CD4-positive, alpha-beta T cell (primary cell): Measurements from ENCODE around the gene ROPN1L. TPM values are rescaled to one million over a fixed set of nuclear protein-coding genes. Genes with fewer than 3 reads are reported as not detected.

ENCODE experiments used
- ATAC-seq: fragments of 200-7000 bp; cut with Tn5 transposase; one replicate; pipeline ENCODE4 v1.10.0; 2022; ENCODE audit warnings: mild to moderate bottlenecking; ENCODE audit not compliant: poor library complexity
- CTCF ChIA-PET: fragments of 350-600 bp; sonication (Branson Sonifier 250); formaldehyde crosslinking; loops from one replicate; lab custom pipeline; 2021; ENCODE audit warnings: antibody characterized with exemption, inconsistent platforms; lab: Charles Lee
- POLR2A ChIA-PET: fragments of 350-600 bp; sonication (Branson Sonifier 250); formaldehyde crosslinking; loops from one replicate; lab custom pipeline; 2021; ENCODE audit warnings: antibody characterized with exemption, inconsistent platforms; lab: Charles Lee
- DNase-seq, 14 experiments: peaks; one replicate each; pipeline ENCODE4 v3.0.0-alpha.2; 2013 to 2020; ENCODE audit warnings: mixed read lengths in 2 of 14
- H3K27ac ChIP-seq, 2 donors: one replicate each; pipeline versions ENCODE4 v1.5.1 to v1.7.0; 2013; ENCODE audit warnings: low read length in 2 of 2, low read depth in 1 of 2, mild to moderate bottlenecking in 1 of 2
- H3K27me3 ChIP-seq, 2 experiments: 1 replicate in 1 of 2; 2 replicates in 1 of 2; pipeline versions ENCODE4 v1.6.1 to v1.7.0; 2013; ENCODE audit warnings: low read length in 2 of 2, control low read depth in 1 of 2, mild to moderate bottlenecking in 1 of 2, moderate library complexity in 1 of 2; ENCODE audit not compliant: insufficient read depth in 2 of 2, control insufficient read depth in 1 of 2
- H3K36me3 ChIP-seq: one replicate; pipeline ENCODE4 v1.6.1; 2013; ENCODE audit warnings: low read length, control low read depth; ENCODE audit not compliant: insufficient read depth
- H3K4me1 ChIP-seq: one replicate; pipeline ENCODE4 v1.6.1; 2013; ENCODE audit warnings: low read length, control low read depth; ENCODE audit not compliant: insufficient read depth
- H3K4me3 ChIP-seq: one replicate; pipeline ENCODE4 v1.5.1; 2013; ENCODE audit warnings: mild to moderate bottlenecking, low read length, moderate library complexity
- H3K9me3 ChIP-seq, 2 experiments: 1 replicate in 1 of 2; 2 replicates in 1 of 2; pipeline versions ENCODE4 v1.6.1 to v1.7.0; 2013; ENCODE audit warnings: low read length in 2 of 2, mild to moderate bottlenecking in 2 of 2, control low read depth in 1 of 2, moderate library complexity in 1 of 2; ENCODE audit not compliant: control insufficient read depth in 1 of 2, insufficient read depth in 1 of 2
- H3K27ac Mint-ChIP-seq: one replicate; pipeline ENCODE4 v1.8.0; 2020; ENCODE audit warnings: mixed read lengths
- H3K27me3 Mint-ChIP-seq: one replicate; pipeline ENCODE4 v1.8.0; 2021; ENCODE audit warnings: mixed read lengths
- H3K36me3 Mint-ChIP-seq: one replicate; pipeline ENCODE4 v1.8.0; 2021; ENCODE audit warnings: low read depth, mixed read lengths
- H3K4me1 Mint-ChIP-seq: one replicate; pipeline ENCODE4 v1.8.0; 2021; ENCODE audit warnings: low read depth, mixed read lengths
- H3K4me3 Mint-ChIP-seq: one replicate; pipeline ENCODE4 v1.8.0; 2020; ENCODE audit warnings: mild to moderate bottlenecking, mixed read lengths
- H3K9me3 Mint-ChIP-seq: one replicate; pipeline ENCODE4 v1.8.0; 2020; ENCODE audit warnings: mixed read lengths
- CTCF ChIP-seq: fragments of 200-600 bp; IDR thresholded peaks from one replicate; pipeline ENCODE4 v1.8.0; 2022; ENCODE audit warnings: antibody characterized with exemption, mild to moderate bottlenecking
- intact Hi-C, 2 experiments: fragments of 100-400 bp; cut with DNase I in 1 of 2; cut with micrococcal nuclease in 1 of 2; formaldehyde crosslinking; loops; one replicate each; pipeline versions ENCODE4 v1.15.1 to v1.9.0; 2023 to 2025; cut with DNase I, micrococcal nuclease
- total RNA-seq, 174 experiments: library from RNA in 2 of 174; stranded (reverse) in 2 of 174; gene quantifications; one replicate each; pipeline ENCODE4 v1.2.3 and lab custom pipeline; 2021 to 2026

ROPN1L gene
- total RNA-seq, 2 experiments from 2014 or later = 0.42 to 0.58 TPM

- Mint-ChIP-seq H3K9me3 (no peaks in the 10 kb centered on the region), H3K4me1 (peaks cover 43% of the 10 kb centered on the region), H3K4me3 (no peak overlapping the region), H3K36me3 (peaks cover 97% of the 10 kb centered on the region), H3K27me3 (no peaks in the 10 kb centered on the region), H3K27ac (no peak overlapping the region)
- Histone ChIP-seq H3K4me1 (peaks cover 9% of the 10 kb centered on the region), H3K27me3 (no peaks in the 10 kb centered on the region), H3K27ac (no peak overlapping the region), H3K9me3 (no peaks in the 10 kb centered on the region), H3K4me3 (no peak overlapping the region), H3K36me3 (peaks cover 68% of the 10 kb centered on the region)
- DNase-seq (no peak), ATAC-seq (no peak)
- intact Hi-C loops = loop anchor here (5.0 kb wide), 2 partner anchors 61 to 141 kb away; no protein-coding TSS in a partner anchor
- ChIA-PET CTCF (interaction anchor here (1.5 kb wide), 2 partner anchors 58 to 139 kb away, joined by 3 to 4 read pairs; no protein-coding TSS in a partner anchor), POLR2A (interaction anchor here (0.6 to 4.0 kb wide), 4 partner anchors 10 to 70 kb away, joined by 3 to 22 read pairs (median 3); partner anchors contain the start of gene MARCHF6)
- TF ChIP-seq CTCF = no peak
Measured at GRCh38 chr5:10423022-10423421, 18.7 kb upstream of the ROPN1L start.

GRCh38 chr5:10424124-10424731 is 17.5 kb upstream of the ROPN1L start:
- no peaks in the 10 kb centered on the region for H3K9me3 Mint-ChIP-seq
- CTCF ChIA-PET = interaction anchor here (1.5 kb wide), 1 partner anchor 140 kb away, joined by 4 read pairs; no protein-coding TSS in a partner anchor
- H3K4me1 ChIP-seq = peaks cover 9% of the 10 kb centered on the region
- H3K4me1 Mint-ChIP-seq = peaks cover 43% of the 10 kb centered on the region
- H3K36me3 ChIP-seq = peaks cover 68% of the 10 kb centered on the region
- no peaks in the 10 kb centered on the region for H3K27me3 Mint-ChIP-seq
- peak overlapping the region; percentile 16 for H3K27ac Mint-ChIP-seq
- peak; percentile 38 for ATAC-seq
- H3K36me3 Mint-ChIP-seq = peaks cover 94% of the 10 kb centered on the region
- peak; percentile 20 for TF ChIP-seq CTCF
- DNase-seq = peak in 5 of 14 experiments; percentile 12 to 48 (median 28)
- POLR2A ChIA-PET = interaction anchor here (1.0 to 4.0 kb wide), 3 partner anchors 16 to 71 kb away, joined by 3 to 22 read pairs (median 3); partner anchors contain the start of gene MARCHF6
- no peak overlapping the region for H3K27ac ChIP-seq
- H3K9me3 ChIP-seq = no peaks in the 10 kb centered on the region
- no peak overlapping the region for H3K4me3 ChIP-seq
- H3K4me3 Mint-ChIP-seq = no peak overlapping the region
- intact Hi-C loops = loop anchor here (1.0 to 5.0 kb wide), 3 partner anchors 62 to 142 kb away; no protein-coding TSS in a partner anchor
- no peaks in the 10 kb centered on the region for H3K27me3 ChIP-seq

GRCh38 chr5:10427201-10427600 is 14.5 kb upstream of the ROPN1L start:
- DNase-seq (no peak), ATAC-seq (no peak)
- H3K27me3 Mint-ChIP-seq = no peaks in the 10 kb centered on the region
- no peak overlapping the region for H3K27ac Mint-ChIP-seq
- no peak overlapping the region for H3K27ac ChIP-seq
- no peaks in the 10 kb centered on the region for H3K9me3 Mint-ChIP-seq
- H3K4me3 ChIP-seq = no peak overlapping the region
- no peak overlapping the region for H3K4me3 Mint-ChIP-seq
- H3K4me1 Mint-ChIP-seq = peaks cover 17% of the 10 kb centered on the region
- H3K9me3 ChIP-seq = no peaks in the 10 kb centered on the region
- intact Hi-C loops = no loop called here
- no peak for TF ChIP-seq CTCF
- H3K36me3 Mint-ChIP-seq = peaks cover 93% of the 10 kb centered on the region
- ChIA-PET POLR2A (no interaction called here), CTCF (no interaction called here)
- no peaks in the 10 kb centered on the region for H3K4me1 ChIP-seq
- H3K27me3 ChIP-seq = no peaks in the 10 kb centered on the region
- H3K36me3 ChIP-seq = peaks cover 73% of the 10 kb centered on the region
